Measurements from ENCODE around the gene DDX55.

DNA sequence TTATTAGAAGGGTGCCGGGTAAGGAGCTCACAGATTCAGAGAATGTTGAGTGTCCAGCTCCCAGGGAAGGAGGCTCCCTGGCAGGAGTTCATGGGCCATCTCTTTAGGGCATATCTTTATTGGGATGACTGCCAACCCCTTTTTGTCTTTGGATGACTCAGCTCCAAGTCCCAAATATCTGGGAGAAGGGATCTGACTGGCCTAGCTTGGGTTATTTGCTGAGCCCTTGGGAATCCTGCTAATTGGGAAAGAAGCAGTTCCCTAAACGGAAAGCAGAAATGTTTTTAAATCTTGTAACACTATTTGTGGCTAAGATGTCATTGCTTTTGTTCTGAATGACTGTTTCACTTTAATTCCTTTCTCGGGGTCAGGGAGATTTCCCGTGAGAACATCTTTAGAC, 12.6 kb downstream of the DDX55 start:
- TF ChIP-seq MXI1 (IDR thresholded peaks at IDR 0.05; ENCODE audit: borderline replicate concordance, low read depth, low read length) (no peak), POLR2A (IDR thresholded peaks at IDR 0.05; ENCODE audit: low read depth, low read length) (no peak), NFE2L2 (IDR thresholded peaks at IDR 0.05; ENCODE audit: low read depth, low read length) (no peak), RCOR1 (IDR thresholded peaks at IDR 0.05; ENCODE audit: insufficient replicate concordance, low read length) (no peak), CTCF (conservative IDR thresholded peaks at IDR 0.05; ENCODE audit: low read depth, low read length) (no peak), RAD21 (IDR thresholded peaks at IDR 0.05; ENCODE audit: low read length) (no peak), CEBPB (IDR thresholded peaks at IDR 0.05; ENCODE audit: low read depth, low read length) (no peak), BHLHE40 (IDR thresholded peaks at IDR 0.05; ENCODE audit: low read depth, low read length) (no peak), RFX5 (IDR thresholded peaks at IDR 0.05; ENCODE audit: low read depth, low read length) (no peak), FOS (IDR thresholded peaks at IDR 0.05; ENCODE audit: low read depth, low read length) (no peak), MAFK (IDR thresholded peaks at IDR 0.05; ENCODE audit: low read depth, low read length) (no peak)

Measured in IMR-90 (cell line).